Parathyroid adenoma (tissue), 2 donors: ENCODE measurements around the gene GFY.

Experiments
- H2AFZ ChIP-seq: fragments of 300-600 bp; sonication (generic); one replicate; pipeline ENCODE4 v1.7.0; 2017; ENCODE audit warnings: antibody characterized with exemption, mild to moderate bottlenecking
- H3K27ac ChIP-seq: fragments of 300-600 bp; sonication (generic); one replicate; pipeline ENCODE4 v1.7.0; 2017
- H3K27me3 ChIP-seq: fragments of 300-600 bp; sonication (generic); one replicate; pipeline ENCODE4 v1.7.0; 2017; ENCODE audit warnings: low read length; ENCODE audit not compliant: control insufficient read depth, insufficient read depth
- H3K36me3 ChIP-seq: fragments of 300-600 bp; sonication (generic); one replicate; pipeline ENCODE4 v1.7.0; 2017; ENCODE audit warnings: low read length; ENCODE audit not compliant: control insufficient read depth, insufficient read depth
- H3K4me1 ChIP-seq: fragments of 300-600 bp; sonication (generic); one replicate; pipeline ENCODE4 v1.7.0; 2017; ENCODE audit warnings: control low read depth
- H3K4me2 ChIP-seq: fragments of 300-600 bp; sonication (generic); one replicate; pipeline ENCODE4 v1.7.0; 2017; ENCODE audit warnings: low read length
- H3K4me3 ChIP-seq: fragments of 300-600 bp; sonication (generic); one replicate; pipeline ENCODE4 v1.7.0; 2017; ENCODE audit warnings: low read depth, low read length
- H3K79me2 ChIP-seq: fragments of 300-600 bp; sonication (generic); one replicate; pipeline ENCODE4 v1.7.0; 2017; ENCODE audit warnings: control low read depth
- H3K9ac ChIP-seq: fragments of 300-600 bp; sonication (generic); one replicate; pipeline ENCODE4 v1.7.0; 2017; ENCODE audit warnings: mild to moderate bottlenecking
- H3K9me3 ChIP-seq: fragments of 300-600 bp; sonication (generic); one replicate; pipeline ENCODE4 v1.7.0; 2017; ENCODE audit warnings: low read length; ENCODE audit not compliant: control insufficient read depth
- CTCF ChIP-seq: fragments of 300-600 bp; sonication (generic); IDR thresholded peaks from one replicate; pipeline ENCODE4 v1.7.0; 2017; ENCODE audit warnings: antibody characterized with exemption, mild to moderate bottlenecking
- donor health status: primary hyperparathyroidism.

Gene GFY

GRCh38 chr19:49423071-49423984, 1.9 kb upstream of the GFY start, which contains the start of gene PTH2:
PTH2 (minus strand) TSS chr19:49423441; CDS start chr19:49423339, 102 bp downstream.
- no peak for TF ChIP-seq CTCF
- Histone ChIP-seq H3K9me3 (no peaks in the 10 kb centered on the region), H2AFZ (no peak within 1 kb of the TSS), H3K27me3 (peaks cover 35% of the 10 kb centered on the region), H3K27ac (no peak within 1 kb of the TSS), H3K9ac (no peak within 1 kb of the TSS), H3K79me2 (no peaks in the 10 kb centered on the region), H3K36me3 (no peaks in the 10 kb centered on the region), H3K4me1 (no peaks in the 10 kb centered on the region), H3K4me3 (no peak within 1 kb of the TSS), H3K4me2 (peak within 1 kb of the TSS; percentile 47)

GRCh38 chr19:49423985-49424303, 1.2 kb upstream of the GFY start:
- Histone ChIP-seq H3K27ac (no peak overlapping the region), H3K36me3 (no peaks in the 10 kb centered on the region), H3K79me2 (no peaks in the 10 kb centered on the region), H3K4me3 (no peak overlapping the region), H3K4me1 (no peaks in the 10 kb centered on the region), H3K9ac (no peak overlapping the region), H3K27me3 (peaks cover 35% of the 10 kb centered on the region), H3K9me3 (no peaks in the 10 kb centered on the region), H3K4me2 (no peak overlapping the region), H2AFZ (no peak overlapping the region)
- TF ChIP-seq CTCF: no peak

GRCh38 chr19:49425922-49426592, 869 bp downstream of the GFY start:
- Histone ChIP-seq H3K9me3 (no peaks in the 10 kb centered on the region), H3K27ac (no peak overlapping the region), H3K4me2 (no peak overlapping the region), H3K27me3 (peaks cover 35% of the 10 kb centered on the region), H3K4me1 (no peaks in the 10 kb centered on the region), H3K9ac (no peak overlapping the region), H3K79me2 (no peaks in the 10 kb centered on the region), H3K36me3 (no peaks in the 10 kb centered on the region), H3K4me3 (no peak overlapping the region), H2AFZ (no peak overlapping the region)
- no peak for TF ChIP-seq CTCF

- H3K4me2 ChIP-seq: no peak overlapping the region
- no peak overlapping the region for H3K9ac ChIP-seq
- no peak overlapping the region for H3K27ac ChIP-seq
- no peaks in the 10 kb centered on the region for H3K4me1 ChIP-seq
- no peak overlapping the region for H3K4me3 ChIP-seq
- no peaks in the 10 kb centered on the region for H3K9me3 ChIP-seq
- peaks cover 36% of the 10 kb centered on the region for H3K27me3 ChIP-seq
- no peaks in the 10 kb centered on the region for H3K36me3 ChIP-seq
- H3K79me2 ChIP-seq: no peaks in the 10 kb centered on the region
- no peak overlapping the region for H2AFZ ChIP-seq
- no peak for TF ChIP-seq CTCF
These were observed 2.2 kb downstream of the GFY start for GRCh38 chr19:49427339-49427738.
